Stimulated activated CD4-positive, alpha-beta T cell treated with anti-CD3 and anti-CD28 coated beads, Interleukin-2, amount 100 ng/mL, for 48 hours (primary cell): Measurements from ENCODE around the gene COL4A6.

Source experiments
- DNase-seq, 2 donors: peaks; one replicate each; pipeline ENCODE4 v3.0.0-alpha.2; 2020

The COL4A6 gene

GRCh38 chrX:108323751-108324150 lies 114.5 kb downstream of the COL4A6 start:
- no peak for DNase-seq

- no peak for DNase-seq
Observed at GRCh38 chrX:108322234-108322633, 116.0 kb downstream of the COL4A6 start.

- no peak for DNase-seq
Observed at GRCh38 chrX:108316456-108316855, 121.8 kb downstream of the COL4A6 start.

GRCh38 chrX:108313669-108314068 lies 124.6 kb downstream of the COL4A6 start:
- no peak for DNase-seq

GRCh38 chrX:108312957-108313356 lies 125.3 kb downstream of the COL4A6 start:
- DNase-seq: no peak

GRCh38 chrX:108312011-108312410 lies 126.2 kb downstream of the COL4A6 start:
- no peak for DNase-seq

GRCh38 chrX:108310506-108310905 lies 127.7 kb downstream of the COL4A6 start:
- DNase-seq: no peak

- DNase-seq: no peak
Observed at GRCh38 chrX:108309144-108309543, 129.1 kb downstream of the COL4A6 start.

GRCh38 chrX:108307132-108308085 lies 130.8 kb downstream of the COL4A6 start:
- no peak for DNase-seq

- no peak for DNase-seq
Observed at GRCh38 chrX:108306086-108306485, 132.1 kb downstream of the COL4A6 start.

GRCh38 chrX:108304757-108305156 lies 133.5 kb downstream of the COL4A6 start:
- DNase-seq: no peak

GRCh38 chrX:108304210-108304609 lies 134.0 kb downstream of the COL4A6 start:
- no peak for DNase-seq

GRCh38 chrX:108303682-108304081 lies 134.5 kb downstream of the COL4A6 start:
- no peak for DNase-seq

GRCh38 chrX:108299704-108300103 lies 138.5 kb downstream of the COL4A6 start:
- DNase-seq: no peak

GRCh38 chrX:108299101-108299591 lies 139.1 kb downstream of the COL4A6 start:
- DNase-seq: no peak

GRCh38 chrX:108298165-108298602 lies 140.0 kb downstream of the COL4A6 start:
- no peak for DNase-seq

GRCh38 chrX:108297290-108297689 lies 140.9 kb downstream of the COL4A6 start:
- DNase-seq: no peak

- no peak for DNase-seq
Observed at GRCh38 chrX:108292053-108292452, 146.2 kb downstream of the COL4A6 start.

- no peak for DNase-seq
Observed at GRCh38 chrX:108285918-108286317, 152.3 kb downstream of the COL4A6 start.

GRCh38 chrX:108285356-108285755 lies 152.9 kb downstream of the COL4A6 start:
- DNase-seq: no peak

- DNase-seq: no peak
Observed at GRCh38 chrX:108275732-108276131, 162.5 kb downstream of the COL4A6 start.

- DNase-seq: no peak
Observed at GRCh38 chrX:108271397-108271787, 166.8 kb downstream of the COL4A6 start.

GRCh38 chrX:108270739-108271396 lies 167.4 kb downstream of the COL4A6 start:
- no peak for DNase-seq

GRCh38 chrX:108270280-108270679 lies 167.9 kb downstream of the COL4A6 start:
- DNase-seq: no peak
